Muscle of leg (tissue), 11 donors: ENCODE results near the gene ARHGAP26. TPM values are rescaled to one million over a fixed set of nuclear protein-coding genes. Genes with fewer than 3 reads are reported as not detected.
"Not testable (repeated sequence)": the region's sequence is repeated elsewhere in the genome, so short reads cannot be mapped to it uniquely, and the experiment has no call there.

Experiments
- DNase-seq: peaks from one replicate; pipeline ENCODE4 v3.0.0; 2013
- H3K27ac ChIP-seq: one replicate; pipeline ENCODE4 v1.5.1; 2013; ENCODE audit warnings: mild to moderate bottlenecking, low read length, control low read depth
- H3K27me3 ChIP-seq: one replicate; pipeline ENCODE4 v1.6.1; 2013; ENCODE audit warnings: low read length; ENCODE audit not compliant: control insufficient read depth, insufficient read depth
- H3K36me3 ChIP-seq: one replicate; pipeline ENCODE4 v1.6.1; 2013; ENCODE audit warnings: low read length; ENCODE audit not compliant: control insufficient read depth, insufficient read depth
- H3K4me1 ChIP-seq: one replicate; pipeline ENCODE4 v1.6.1; 2013; ENCODE audit warnings: low read length; ENCODE audit not compliant: control insufficient read depth, insufficient read depth
- H3K4me3 ChIP-seq: one replicate; pipeline ENCODE4 v1.5.1; 2013; ENCODE audit warnings: low read length, control low read depth
- H3K9me3 ChIP-seq: replicated peaks from 2 replicates; pipeline ENCODE4 v1.6.1; 2013; ENCODE audit warnings: low read depth, low read length; ENCODE audit not compliant: control insufficient read depth
- WGBS: methylation state at CpG from one replicate; pipeline ENCODE4 v1.1.5; 2013; ENCODE audit warnings: missing lambda C conversion rate; ENCODE audit not compliant: insufficient coverage; 5-methylcytosine and 5-hydroxymethylcytosine counted together
- polyA plus RNA-seq, 8 donors: library from polyadenylated mRNA; unstranded; fragments of 120-200 nt; gene quantifications; one replicate each; pipeline versions ENCODE4 v1.2.1 to v1.2.3, GENCODE V29; 2013; ENCODE audit warnings: inconsistent platforms in 1 of 8, low replicate concordance in 1 of 8; ENCODE audit not compliant: insufficient read length in 8 of 8, insufficient read depth in 1 of 8
- total RNA-seq: library from RNA; stranded (reverse); fragments of 120-200 nt; gene quantifications from one replicate; pipeline ENCODE4 v1.2.4, GENCODE V29; 2013

Gene ARHGAP26
- total and polyA plus RNA-seq, 9 donors, result 10.4 to 17.1 (median 13.2) TPM

DNA sequence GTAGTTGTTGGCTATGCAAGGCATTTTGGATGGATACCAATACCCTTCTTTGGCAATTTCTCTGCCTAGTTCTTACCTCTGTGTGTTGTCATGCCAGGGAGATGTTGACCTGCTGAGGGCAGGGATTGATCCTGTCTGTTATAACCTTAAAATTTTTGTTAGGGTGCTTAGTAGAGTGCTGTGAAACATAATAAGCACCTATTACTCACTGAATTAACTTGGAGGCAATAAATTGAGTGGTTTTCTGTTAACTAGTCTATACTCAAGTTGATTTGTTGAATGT lies 177.2 kb downstream of the ARHGAP26 start:
- no peak for DNase-seq
- no peaks in the 10 kb centered on the region for H3K27me3 ChIP-seq
- H3K4me3 ChIP-seq, result no peak overlapping the region
- H3K9me3 ChIP-seq, result no peaks in the 10 kb centered on the region
- no peak overlapping the region for H3K27ac ChIP-seq
- H3K4me1 ChIP-seq, result no peaks in the 10 kb centered on the region
- H3K36me3 ChIP-seq, result no peaks in the 10 kb centered on the region

- 100% methylated on average over 1 of the region's 3 CpGs for WGBS
- Histone ChIP-seq H3K4me3 (no peak overlapping the region), H3K27me3 (no peaks in the 10 kb centered on the region), H3K27ac (no peak overlapping the region), H3K9me3 (no peaks in the 10 kb centered on the region), H3K4me1 (peaks cover 2% of the 10 kb centered on the region), H3K36me3 (no peaks in the 10 kb centered on the region)
- DNase-seq, result no peak
Observed at GRCh38 chr5:142952229-142952628, 182.1 kb downstream of the ARHGAP26 start.

DNA sequence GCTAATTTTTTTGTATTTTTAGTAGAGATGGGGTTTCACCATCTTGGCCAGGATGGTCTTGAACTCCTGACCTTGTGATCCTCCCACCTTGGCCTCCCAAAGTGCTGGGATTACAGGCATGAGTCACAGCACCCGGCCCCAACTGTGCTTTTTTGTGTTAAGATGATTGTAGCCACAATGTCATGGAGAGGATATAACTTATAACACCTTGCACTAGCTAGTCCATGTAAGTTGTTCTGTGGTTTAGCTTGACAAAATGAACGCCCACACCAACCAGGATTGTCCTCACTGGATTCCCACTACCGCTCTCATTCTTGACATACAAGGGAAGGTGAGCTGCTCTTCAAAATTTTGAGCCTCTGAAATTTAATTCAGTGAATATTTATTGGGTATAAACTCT lies 182.7 kb downstream of the ARHGAP26 start:
- not testable (repeated sequence) for H3K27me3 ChIP-seq, H3K36me3 ChIP-seq, H3K27ac ChIP-seq, H3K4me3 ChIP-seq, H3K4me1 ChIP-seq, DNase-seq, H3K9me3 ChIP-seq
- WGBS, result no CpG with 5 or more reads among the region's 3 CpGs

- Histone ChIP-seq H3K9me3 (no peaks in the 10 kb centered on the region), H3K4me3 (no peak overlapping the region), H3K27me3 (no peaks in the 10 kb centered on the region), H3K36me3 (no peaks in the 10 kb centered on the region), H3K27ac (no peak overlapping the region), H3K4me1 (peaks cover 5% of the 10 kb centered on the region)
- WGBS, result 94% methylated on average over 2 of the region's 2 CpGs
- DNase-seq, result no peak
Observed at GRCh38 chr5:142954455-142954854, 184.3 kb downstream of the ARHGAP26 start.

DNA sequence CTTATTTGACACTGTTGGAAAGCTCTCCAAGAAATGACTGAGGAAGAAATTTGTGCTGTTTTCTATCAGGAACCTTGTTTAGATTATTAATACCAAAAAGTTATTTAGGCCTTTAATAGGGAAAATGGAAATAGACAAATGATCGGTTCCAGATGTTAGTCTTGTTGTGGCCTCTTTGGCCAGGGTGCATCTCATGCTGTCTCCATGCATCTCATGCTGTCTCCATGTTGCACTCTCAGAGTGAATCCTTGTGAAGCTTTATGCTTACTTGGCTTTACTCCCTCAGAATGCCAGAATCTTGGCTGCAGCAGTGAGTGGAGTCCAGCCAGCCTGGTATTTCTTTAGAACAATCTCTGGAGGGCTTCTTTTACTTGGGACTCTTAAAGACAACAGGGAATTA lies 185.5 kb downstream of the ARHGAP26 start:
- Histone ChIP-seq H3K27ac (no peak overlapping the region), H3K36me3 (no peaks in the 10 kb centered on the region), H3K27me3 (no peaks in the 10 kb centered on the region), H3K4me3 (no peak overlapping the region), H3K9me3 (no peaks in the 10 kb centered on the region), H3K4me1 (peaks cover 5% of the 10 kb centered on the region)
- 67% methylated on average over 1 of the region's 1 CpG for WGBS
- DNase-seq, result peak; percentile 51

- H3K4me1 ChIP-seq, result peaks cover 5% of the 10 kb centered on the region
- H3K27me3 ChIP-seq, result no peaks in the 10 kb centered on the region
- H3K36me3 ChIP-seq, result no peaks in the 10 kb centered on the region
- no peak overlapping the region for H3K27ac ChIP-seq
- WGBS, result 29% methylated on average over 1 of the region's 7 CpGs
- no peak overlapping the region for H3K4me3 ChIP-seq
- peak; percentile 33 for DNase-seq
- H3K9me3 ChIP-seq, result no peaks in the 10 kb centered on the region
Observed at GRCh38 chr5:142957528-142957927, 187.4 kb downstream of the ARHGAP26 start.

DNA sequence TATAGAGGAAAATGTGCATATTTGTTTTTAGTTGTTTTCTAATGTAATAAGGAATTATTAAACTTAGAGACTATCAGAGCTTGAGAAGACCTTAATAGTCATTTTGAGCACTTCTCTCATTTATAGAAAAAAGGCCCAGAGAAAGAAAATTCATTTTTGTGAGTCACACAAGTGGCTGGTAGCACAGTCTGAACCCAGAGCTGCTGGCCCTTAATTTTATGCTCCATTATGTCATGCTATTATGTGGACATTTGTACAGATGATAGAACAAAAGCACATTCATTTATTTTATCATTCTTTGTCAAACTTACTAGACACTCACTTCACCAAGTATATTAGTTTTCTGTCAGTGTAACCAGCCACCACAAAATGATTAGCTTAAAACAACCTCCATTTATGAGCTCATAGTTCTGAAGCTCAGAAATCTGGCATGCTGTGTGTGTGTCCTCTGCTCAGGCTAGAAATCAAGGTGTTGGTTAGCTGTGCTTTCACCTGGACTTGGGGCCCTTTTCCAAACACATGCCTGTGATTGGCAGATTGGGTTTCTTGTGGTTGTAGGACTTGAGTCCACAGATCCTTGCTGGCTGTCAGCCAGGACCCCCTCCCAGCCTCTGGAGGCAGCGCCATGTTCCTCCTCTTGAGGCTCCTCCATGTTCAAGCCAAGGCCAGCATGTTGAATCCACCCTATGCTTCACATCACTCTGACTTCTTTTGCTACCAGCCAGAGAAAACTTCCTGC lies 188.9 kb downstream of the ARHGAP26 start:
- Histone ChIP-seq H3K27ac (no peak overlapping the region), H3K36me3 (no peaks in the 10 kb centered on the region), H3K9me3 (no peaks in the 10 kb centered on the region), H3K27me3 (no peaks in the 10 kb centered on the region), H3K4me3 (no peak overlapping the region), H3K4me1 (peaks cover 5% of the 10 kb centered on the region)
- DNase-seq, result no peak
- no CpG with 5 or more reads among the region's 1 CpG for WGBS

GRCh38 chr5:142959683-142960657 lies 189.8 kb downstream of the ARHGAP26 start:
- H3K4me3 ChIP-seq, result no peak overlapping the region
- no peak for DNase-seq
- whole genome bisulfite sequencing, result no CpG with 5 or more reads among the region's 4 CpGs
- H3K4me1 ChIP-seq, result peaks cover 5% of the 10 kb centered on the region
- H3K27ac ChIP-seq, result no peak overlapping the region
- H3K36me3 ChIP-seq, result no peaks in the 10 kb centered on the region
- H3K27me3 ChIP-seq, result no peaks in the 10 kb centered on the region
- no peaks in the 10 kb centered on the region for H3K9me3 ChIP-seq

GRCh38 chr5:142961440-142962173 lies 191.4 kb downstream of the ARHGAP26 start:
- Histone ChIP-seq H3K9me3 (no peaks in the 10 kb centered on the region), H3K4me1 (peaks cover 3% of the 10 kb centered on the region), H3K4me3 (no peak overlapping the region), H3K36me3 (no peaks in the 10 kb centered on the region), H3K27ac (no peak overlapping the region), H3K27me3 (no peaks in the 10 kb centered on the region)
- DNase-seq, result no peak
- WGBS, result no CpG with 5 or more reads among the region's 5 CpGs

- Histone ChIP-seq H3K27ac (no peak overlapping the region), H3K36me3 (no peaks in the 10 kb centered on the region), H3K27me3 (no peaks in the 10 kb centered on the region), H3K4me1 (peaks cover 3% of the 10 kb centered on the region), H3K4me3 (no peak overlapping the region), H3K9me3 (no peaks in the 10 kb centered on the region)
- WGBS, result no CpG with 5 or more reads among the region's 1 CpG
- DNase-seq, result no peak
Observed at GRCh38 chr5:142962174-142962533, 192.0 kb downstream of the ARHGAP26 start.
